GM23338 (cell line): ENCODE results near the gene SMIM45.

Source experiments
- ATAC-seq: fragments of 200-7000 bp; cut with Tn5 transposase; 3 replicates; pipeline ENCODE4 v1.9.1; 2020
- DNase-seq: peaks from one replicate; pipeline ENCODE4 v3.0.0-alpha.2; 2015; ENCODE audit warnings: low spot score
- H2AFZ ChIP-seq: fragments of 200-600 bp; sonication (generic); 2 replicates; pipeline ENCODE4 v1.8.0; 2016; ENCODE audit warnings: antibody characterized with exemption, mild to moderate bottlenecking, moderate library complexity
- H3F3A ChIP-seq: fragments of 200-600 bp; sonication (generic); replicated peaks from 2 replicates; pipeline ENCODE4 v1.8.0; 2017; ENCODE audit warnings: antibody characterized with exemption, mixed run types, low read depth
- H3K27ac ChIP-seq: fragments of 200-600 bp; sonication (generic); 2 replicates; pipeline ENCODE4 v1.6.1; 2016; ENCODE audit warnings: low read depth
- H3K27me3 ChIP-seq: fragments of 200-600 bp; sonication (generic); 2 replicates; pipeline ENCODE4 v1.8.0; 2016; ENCODE audit warnings: mild to moderate bottlenecking, mixed run types, moderate library complexity; ENCODE audit not compliant: insufficient read depth
- H3K36me3 ChIP-seq: fragments of 200-600 bp; sonication (generic); 2 replicates; pipeline ENCODE4 v1.8.0; 2016; ENCODE audit warnings: mild to moderate bottlenecking; ENCODE audit not compliant: insufficient read depth
- H3K4me1 ChIP-seq: fragments of 200-600 bp; sonication (generic); 2 replicates; pipeline ENCODE4 v1.8.0; 2016; ENCODE audit warnings: mild to moderate bottlenecking, moderate library complexity; ENCODE audit not compliant: insufficient read depth
- H3K4me2 ChIP-seq: fragments of 200-600 bp; sonication (generic); 2 replicates; pipeline ENCODE4 v1.7.1; 2017; ENCODE audit warnings: mixed run types
- H3K4me3 ChIP-seq: fragments of 200-600 bp; sonication (generic); 2 replicates; pipeline ENCODE4 v1.6.1; 2016; ENCODE audit warnings: mixed run types
- H3K79me2 ChIP-seq: fragments of 200-600 bp; sonication (generic); replicated peaks from 2 replicates; pipeline ENCODE4 v1.8.0; 2017; ENCODE audit warnings: mild to moderate bottlenecking; ENCODE audit not compliant: insufficient read depth
- H3K9me2 ChIP-seq: fragments of 200-600 bp; sonication (generic); 2 replicates; pipeline ENCODE4 v1.8.0; 2017; ENCODE audit not compliant: insufficient read depth
- H4K20me1 ChIP-seq: fragments of 200-600 bp; sonication (generic); replicated peaks from 2 replicates; pipeline ENCODE4 v1.8.0; 2017; ENCODE audit warnings: mild to moderate bottlenecking; ENCODE audit not compliant: insufficient read depth
- H3K27ac Mint-ChIP-seq: 2 replicates; pipeline ENCODE4 v1.8.0; 2020; ENCODE audit warnings: inconsistent platforms, mild to moderate bottlenecking, moderate library complexity, mixed read lengths
- H3K27me3 Mint-ChIP-seq: 3 replicates; pipeline ENCODE4 v1.8.0; 2022; ENCODE audit warnings: low read depth, mild to moderate bottlenecking, moderate library complexity, mixed read lengths, inconsistent platforms; ENCODE audit not compliant: insufficient read depth, poor library complexity
- H3K36me3 Mint-ChIP-seq: 3 replicates; pipeline ENCODE4 v1.8.0; 2021; ENCODE audit warnings: low read depth, mild to moderate bottlenecking, inconsistent platforms, moderate library complexity, mixed read lengths
- H3K4me1 Mint-ChIP-seq: 3 replicates; pipeline ENCODE4 v1.8.0; 2020; ENCODE audit warnings: mild to moderate bottlenecking, inconsistent platforms, mixed read lengths
- H3K4me3 Mint-ChIP-seq: 3 replicates; pipeline ENCODE4 v1.8.0; 2021; ENCODE audit warnings: moderate library complexity, mild to moderate bottlenecking, inconsistent platforms, mixed read lengths
- H3K9me3 Mint-ChIP-seq: 3 replicates; pipeline ENCODE4 v1.8.0; 2020; ENCODE audit warnings: moderate library complexity, mild to moderate bottlenecking, inconsistent platforms, mixed read lengths
- CTCF ChIP-seq, 2 experiments: fragments of 200-600 bp in 1 of 2; sonication (generic) in 1 of 2; conservative IDR thresholded peaks; 2 replicates each; pipeline versions ENCODE4 v1.5.1 to v1.6.1; 2016 to 2017; ENCODE audit warnings: antibody characterized with exemption in 2 of 2, low read depth in 2 of 2, mild to moderate bottlenecking in 2 of 2, moderate library complexity in 1 of 2
- ETS1 ChIP-seq: IDR thresholded peaks from 2 replicates; pipeline ENCODE4 v1.6.1; 2016; ENCODE audit warnings: antibody characterized with exemption
- EZH2 ChIP-seq: fragments of 200-600 bp; sonication (generic); IDR thresholded peaks from one replicate; pipeline ENCODE4 v1.8.0; 2017; ENCODE audit warnings: antibody characterized with exemption, mild to moderate bottlenecking, low read depth; ENCODE audit not compliant: unreplicated experiment
- EZH2phosphoT487 ChIP-seq: fragments of 200-600 bp; sonication (generic); IDR thresholded peaks from one replicate; pipeline ENCODE4 v1.8.1; 2018; ENCODE audit warnings: antibody characterized with exemption; ENCODE audit not compliant: unreplicated experiment
- JUNB ChIP-seq: IDR thresholded peaks from one replicate; pipeline ENCODE4 v1.6.1; 2016; ENCODE audit warnings: antibody characterized with exemption; ENCODE audit not compliant: unreplicated experiment
- NANOG ChIP-seq: IDR thresholded peaks from 2 replicates; pipeline ENCODE4 v1.6.1; 2016; ENCODE audit warnings: antibody characterized with exemption, borderline replicate concordance
- POLR2AphosphoS5 ChIP-seq: IDR thresholded peaks from 2 replicates; pipeline ENCODE4 v1.6.1; 2016; ENCODE audit warnings: antibody characterized with exemption, low read depth
- STAT1 ChIP-seq: IDR thresholded peaks from one replicate; pipeline ENCODE4 v1.6.1; 2016; ENCODE audit warnings: antibody characterized with exemption; ENCODE audit not compliant: unreplicated experiment
- ZNF331 ChIP-seq: fragments of 250-450 bp; sonication (Bioruptor Pico); IDR thresholded peaks from 2 replicates; pipeline ENCODE4 v1.5.0; 2020; ENCODE audit warnings: low read depth, mild to moderate bottlenecking, moderate library complexity
- ZNF462 ChIP-seq: fragments of 250-450 bp; sonication (Bioruptor Pico); IDR thresholded peaks from 2 replicates; pipeline ENCODE4 v1.5.0; 2020; ENCODE audit warnings: mild to moderate bottlenecking, moderate library complexity

The SMIM45 gene

GRCh38 chr22:41931701-41932269, 20.2 kb upstream of the SMIM45 start (continued):
- TF ChIP-seq ZNF462 (CRISPR knock-in tag) (no peak), CTCF (conservative IDR thresholded peaks at IDR 0.05; ENCODE audit: low read depth in 2 of 2) (no peak), EZH2 (no peak), ETS1 (no peak), POLR2AphosphoS5 (no peak)

GRCh38 chr22:41932353-41932752, 19.6 kb upstream of the SMIM45 start:
- peaks cover 8% of the 10 kb centered on the region; the same call in 1 of the 2 replicates for H3F3A ChIP-seq
- no peaks in the 10 kb centered on the region for H3K36me3 ChIP-seq
- H3K4me3 ChIP-seq = no peak overlapping the region
- peaks cover 10% of the 10 kb centered on the region for H3K4me1 Mint-ChIP-seq
- no peak for ATAC-seq
- H3K4me3 Mint-ChIP-seq = no peak overlapping the region
- no peak overlapping the region for H2AFZ ChIP-seq
- no peak for DNase-seq
- H3K4me1 ChIP-seq = no peaks in the 10 kb centered on the region; the same call in none of the 2 replicates
- H3K9me2 ChIP-seq = no peaks in the 10 kb centered on the region
- peaks cover 40% of the 10 kb centered on the region for H3K27me3 Mint-ChIP-seq
- H3K27ac ChIP-seq = no peak overlapping the region
- H4K20me1 ChIP-seq = peaks cover 10% of the 10 kb centered on the region
- no peak overlapping the region for H3K4me2 ChIP-seq
- H3K27ac Mint-ChIP-seq = no peak overlapping the region
- H3K36me3 Mint-ChIP-seq = peaks cover 14% of the 10 kb centered on the region; the same call in 2 of the 3 replicates
- peaks cover 17% of the 10 kb centered on the region for H3K27me3 ChIP-seq
- no peaks in the 10 kb centered on the region for H3K79me2 ChIP-seq
- no peaks in the 10 kb centered on the region; the same call in 2 of the 3 replicates for H3K9me3 Mint-ChIP-seq
- TF ChIP-seq STAT1 (no peak), EZH2phosphoT487 (no peak), CTCF (conservative IDR thresholded peaks at IDR 0.05; ENCODE audit: low read depth in 2 of 2) (no peak), JUNB (no peak), ZNF331 (CRISPR knock-in tag) (no peak), NANOG (no peak)
